Esophagus squamous epithelium (tissue), 5 donors: ENCODE data around the gene CTRL. TPM values are rescaled to one million over a fixed set of nuclear protein-coding genes. Genes with fewer than 3 reads are reported as not detected.

Experiments used
- DNase-seq: peaks from one replicate; lab custom pipeline; 2025; lab: John Stamatoyannopoulos, UW
- H3K27ac ChIP-seq, 4 donors: fragments of 200-600 bp; sonication (generic); one replicate each; pipeline ENCODE4 v1.5.1; 2016 to 2019; ENCODE audit warnings: mild to moderate bottlenecking in 1 of 4
- H3K27me3 ChIP-seq, 4 donors: fragments of 200-600 bp; sonication (generic); 1 replicate in 3 of 4; 2 replicates in 1 of 4; pipeline versions ENCODE4 v1.5.1 to v1.6.0; 2017 to 2021; ENCODE audit warnings: antibody characterized with exemption in 1 of 4
- H3K36me3 ChIP-seq, 3 donors: fragments of 200-600 bp; sonication (generic); one replicate each; pipeline ENCODE4 v1.5.1; 2016 to 2019
- H3K4me1 ChIP-seq, 3 donors: fragments of 200-600 bp; sonication (generic); one replicate each; pipeline ENCODE4 v1.5.1; 2017 to 2019
- H3K4me3 ChIP-seq, 4 donors: fragments of 200-600 bp; sonication (generic); 1 replicate in 3 of 4; 2 replicates in 1 of 4; pipeline ENCODE4 v1.5.1; 2016 to 2019; ENCODE audit warnings: mild to moderate bottlenecking in 2 of 4, moderate library complexity in 1 of 4
- H3K9me3 ChIP-seq, 3 donors: fragments of 200-600 bp; sonication (generic); one replicate each; pipeline ENCODE4 v1.5.1; 2016 to 2019
- CTCF ChIP-seq, 6 experiments: fragments of 450-650 bp in 4 of 6; fragments of 200-600 bp in 2 of 6; sonication (generic) in 2 of 6; IDR thresholded peaks; one replicate each; pipeline ENCODE4 v1.5.1; 2016 to 2019; ENCODE audit warnings: antibody characterized with exemption in 6 of 6, mild to moderate bottlenecking in 4 of 6, moderate library complexity in 4 of 6
- POLR2A ChIP-seq, 4 donors: fragments of 450-650 bp; IDR thresholded peaks; one replicate each; pipeline ENCODE4 v1.6.1; 2017; ENCODE audit warnings: antibody characterized with exemption in 4 of 4, mild to moderate bottlenecking in 4 of 4, moderate library complexity in 3 of 4
- WGBS, 2 donors: methylation state at CpG; one replicate each; pipeline ENCODE4 v1.1.5; 2018; 5-methylcytosine and 5-hydroxymethylcytosine counted together
- intact Hi-C: fragments of 100-400 bp; cut with DNase I; formaldehyde crosslinking; loops from one replicate; pipeline ENCODE4 v1.15.0; 2022
- total RNA-seq, 4 donors: library from RNA; depleted of rRNA; stranded (reverse); fragments of >200 nt; gene quantifications; one replicate each; pipeline ENCODE4 v1.1.0, GENCODE V29; 2016
- donor health status: DM: yes; HTN: yes; CAD: no.

CTRL gene
- total RNA-seq, 4 donors from 2014 or later = 1.2 to 1.8 TPM; not detected in 2

- no peaks in the 10 kb centered on the region for H3K9me3 ChIP-seq
- no peak overlapping the region for H3K27ac ChIP-seq
- no peak for DNase-seq
- no peaks in the 10 kb centered on the region for H3K27me3 ChIP-seq
- 90 to 96% methylated on average over 4 to 5 of the region's 5 CpGs for WGBS, 2 donors
- no peak for TF ChIP-seq POLR2A (IDR thresholded peaks at IDR 0.05)
- no peak for TF ChIP-seq CTCF (IDR thresholded peaks at IDR 0.05)
- H3K4me1 ChIP-seq = peaks cover 11 to 20% (median 13%) of the 10 kb centered on the region in 3 donors
- peaks cover 19 to 55% (median 23%) of the 10 kb centered on the region in 3 donors for H3K36me3 ChIP-seq
- H3K4me3 ChIP-seq = no peak overlapping the region
- intact Hi-C loops = no loop called here
Observed at GRCh38 chr16:67886387-67886786, 45.3 kb downstream of the CTRL start.

- intact Hi-C loops = no loop called here
- no peaks in the 10 kb centered on the region for H3K27me3 ChIP-seq
- H3K4me3 ChIP-seq = no peak overlapping the region
- WGBS, 2 donors = 80 to 98% methylated on average over 1 to 18 of the region's 19 CpGs
- peaks cover 11 to 20% (median 13%) of the 10 kb centered on the region in 3 donors for H3K4me1 ChIP-seq
- peaks cover 23 to 59% (median 28%) of the 10 kb centered on the region in 3 donors for H3K36me3 ChIP-seq
- H3K9me3 ChIP-seq = no peaks in the 10 kb centered on the region
- H3K27ac ChIP-seq = no peak overlapping the region
- TF ChIP-seq POLR2A (IDR thresholded peaks at IDR 0.05) (no peak), CTCF (IDR thresholded peaks at IDR 0.05) (no peak)
- DNase-seq = no peak
Observed at GRCh38 chr16:67885976-67886375, 45.7 kb downstream of the CTRL start.

GRCh38 chr16:67885545-67885944 lies 46.1 kb downstream of the CTRL start:
- Histone ChIP-seq H3K4me3 (no peak overlapping the region), H3K36me3 (peaks cover 28 to 63% (median 32%) of the 10 kb centered on the region in 3 donors), H3K4me1 (peaks cover 11 to 20% (median 13%) of the 10 kb centered on the region in 3 donors), H3K27ac (peak overlapping the region in 1 of 4 donors; percentile 71), H3K27me3 (no peaks in the 10 kb centered on the region), H3K9me3 (no peaks in the 10 kb centered on the region)
- 100% methylated on average over 1 of the region's 12 CpGs; no CpG with 5 or more reads in 1 of the 2 donors for WGBS, 2 donors
- intact Hi-C loops = no loop called here
- TF ChIP-seq POLR2A (IDR thresholded peaks at IDR 0.05) = no peak
- TF ChIP-seq CTCF (IDR thresholded peaks at IDR 0.05) = no peak
- DNase-seq = no peak

- no peak for DNase-seq
- H3K27me3 ChIP-seq = no peaks in the 10 kb centered on the region
- H3K27ac ChIP-seq = peak within 1 kb of the TSS; percentile 24 to 71 (median 54)
- peaks cover 36 to 72% (median 40%) of the 10 kb centered on the region in 3 donors for H3K36me3 ChIP-seq
- H3K9me3 ChIP-seq = no peaks in the 10 kb centered on the region
- TF ChIP-seq POLR2A (IDR thresholded peaks at IDR 0.05) (no peak), CTCF (IDR thresholded peaks at IDR 0.05) (no peak)
- H3K4me1 ChIP-seq = peaks cover 11 to 20% (median 13%) of the 10 kb centered on the region in 3 donors
- peak within 1 kb of the TSS in 2 of 4 donors; percentile 17 to 43 for H3K4me3 ChIP-seq
- 13 to 17% methylated on average over 2 to 3 of the region's 22 CpGs for WGBS, 2 donors
- intact Hi-C loops = loop anchor here (5.0 kb wide), 1 partner anchor 38 kb away; no protein-coding TSS in a partner anchor
Observed at GRCh38 chr16:67884684-67885083, 47.0 kb downstream of the CTRL start, which contains the start of gene NRN1L. Gene NRN1L (plus strand): TSS chr16:67884885. CDS start chr16:67884904, 19 bp downstream.

- DNase-seq = no peak
Observed at GRCh38 chr16:67883872-67884261, 47.8 kb downstream of the CTRL start.

More at GRCh38 chr16:67883872-67884261, 47.8 kb downstream of the CTRL start:
- Histone ChIP-seq H3K4me3 (no peak overlapping the region), H3K27me3 (no peaks in the 10 kb centered on the region), H3K9me3 (no peaks in the 10 kb centered on the region), H3K4me1 (peaks cover 11 to 20% (median 13%) of the 10 kb centered on the region in 3 donors), H3K36me3 (peaks cover 44 to 80% (median 49%) of the 10 kb centered on the region in 3 donors), H3K27ac (peak overlapping the region in 3 of 4 donors; percentile 48 to 71 (median 59))
- TF ChIP-seq CTCF (IDR thresholded peaks at IDR 0.05) (peak; percentile 78 to 91 (median 84)), POLR2A (IDR thresholded peaks at IDR 0.05) (no peak)
- 45 to 49% methylated on average over 6 to 9 of the region's 11 CpGs for WGBS, 2 donors
- intact Hi-C loops = loop anchor here (5.0 kb wide), 1 partner anchor 38 kb away; no protein-coding TSS in a partner anchor
